DND-41 (cell line): ENCODE measurements around the gene PLCD1.

Source experiments
- CTCF ChIP-seq: IDR thresholded peaks from 2 replicates; pipeline ENCODE4 v1.5.1; 2012; ENCODE audit warnings: borderline replicate concordance, low read length, moderate library complexity, mild to moderate bottlenecking; ENCODE audit not compliant: poor library complexity, severe bottlenecking; ENCODE audit errors: extremely low read depth
- EZH2 ChIP-seq: IDR thresholded peaks from 3 replicates; pipeline ENCODE4 v1.6.1; 2012; ENCODE audit warnings: borderline replicate concordance, low read depth, mild to moderate bottlenecking, moderate library complexity, low read length, inconsistent platforms; ENCODE audit not compliant: severe bottlenecking

DNA sequence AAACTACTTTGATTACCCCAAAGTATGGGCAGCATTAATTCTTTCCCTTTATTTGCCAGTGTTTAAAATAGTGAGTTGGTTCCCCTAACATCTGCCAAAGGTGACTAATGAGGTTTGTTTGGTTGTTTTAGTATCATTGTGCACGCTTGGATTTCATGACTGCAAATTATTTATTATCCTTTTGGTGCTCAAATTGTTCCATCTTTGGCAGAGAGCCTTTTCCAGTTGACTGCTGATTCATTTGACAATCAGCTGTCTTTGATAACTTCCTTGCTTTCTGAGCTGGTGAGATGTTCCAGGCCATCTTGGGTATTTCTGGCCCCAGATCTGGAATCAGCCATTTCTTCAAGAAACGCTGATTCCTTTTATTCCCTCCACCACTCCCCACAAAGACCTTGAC lies 18.5 kb upstream of the PLCD1 start:
- TF ChIP-seq EZH2 (no peak), CTCF (no peak)
